ENCODE data around the gene TIMP1. TPM values are rescaled to one million over a fixed set of nuclear protein-coding genes. Genes with fewer than 3 reads are reported as not detected.

The TIMP1 gene
- total RNA-seq, 2 experiments from 2014 or later = not detected

DNA sequence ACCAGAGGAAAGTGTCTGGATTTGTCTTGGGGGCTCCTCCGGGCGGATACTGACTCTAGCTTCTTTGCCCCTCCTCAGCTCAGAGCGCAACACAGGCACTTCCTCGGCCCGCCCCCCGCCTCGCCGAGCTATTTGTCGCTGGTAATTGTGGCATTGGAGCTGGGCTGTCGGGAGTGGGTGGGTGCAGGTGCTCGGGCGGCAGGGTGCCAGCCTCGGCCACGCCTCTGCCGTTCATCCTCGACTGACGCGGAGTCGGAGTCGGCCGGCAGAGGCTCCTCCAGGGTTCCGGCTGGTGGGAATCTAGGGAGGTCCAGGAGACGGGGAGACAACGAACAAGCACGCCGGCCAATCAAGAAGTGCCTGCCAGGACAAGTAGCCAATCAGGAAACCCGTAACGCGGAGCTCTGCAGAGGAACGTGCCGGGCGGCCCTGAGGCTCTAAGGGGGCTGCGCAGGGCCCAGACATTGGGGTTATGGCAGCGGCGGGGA lies 41.3 kb downstream of the TIMP1 start:
- Histone ChIP-seq H3K4me2 (ENCODE audit: low read length) (no peak overlapping the region), H3K79me2 (ENCODE audit: insufficient read depth, low read depth, low read length) (no peaks in the 10 kb centered on the region), H3K9me3 (ENCODE audit: low read length) (no peaks in the 10 kb centered on the region), H4K20me1 (ENCODE audit: insufficient read depth, low read length) (no peaks in the 10 kb centered on the region), H3K27ac (ENCODE audit: low read depth, low read length, poor library complexity, severe bottlenecking) (no peak overlapping the region), H2AFZ (ENCODE audit: low read length) (no peak overlapping the region), H3K9me2 (ENCODE audit: insufficient read depth, low read length) (no peaks in the 10 kb centered on the region), H3K4me1 (ENCODE audit: insufficient read depth, low read length, poor library complexity, severe bottlenecking) (no peaks in the 10 kb centered on the region), H3K4me3 (ENCODE audit: low read depth, low read length, poor library complexity, severe bottlenecking) (no peak overlapping the region), H3K36me3 (ENCODE audit: insufficient read depth, low read length) (no peaks in the 10 kb centered on the region)
- TF ChIP-seq, protein P1, sequence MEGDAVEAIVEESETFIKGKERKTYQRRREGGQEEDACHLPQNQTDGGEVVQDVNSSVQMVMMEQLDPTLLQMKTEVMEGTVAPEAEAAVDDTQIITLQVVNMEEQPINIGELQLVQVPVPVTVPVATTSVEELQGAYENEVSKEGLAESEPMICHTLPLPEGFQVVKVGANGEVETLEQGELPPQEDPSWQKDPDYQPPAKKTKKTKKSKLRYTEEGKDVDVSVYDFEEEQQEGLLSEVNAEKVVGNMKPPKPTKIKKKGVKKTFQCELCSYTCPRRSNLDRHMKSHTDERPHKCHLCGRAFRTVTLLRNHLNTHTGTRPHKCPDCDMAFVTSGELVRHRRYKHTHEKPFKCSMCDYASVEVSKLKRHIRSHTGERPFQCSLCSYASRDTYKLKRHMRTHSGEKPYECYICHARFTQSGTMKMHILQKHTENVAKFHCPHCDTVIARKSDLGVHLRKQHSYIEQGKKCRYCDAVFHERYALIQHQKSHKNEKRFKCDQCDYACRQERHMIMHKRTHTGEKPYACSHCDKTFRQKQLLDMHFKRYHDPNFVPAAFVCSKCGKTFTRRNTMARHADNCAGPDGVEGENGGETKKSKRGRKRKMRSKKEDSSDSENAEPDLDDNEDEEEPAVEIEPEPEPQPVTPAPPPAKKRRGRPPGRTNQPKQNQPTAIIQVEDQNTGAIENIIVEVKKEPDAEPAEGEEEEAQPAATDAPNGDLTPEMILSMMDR (conservative IDR thresholded peaks at IDR 0.05; ENCODE audit: low read length) = no peak
- TF ChIP-seq EZH2phosphoT487 (IDR thresholded peaks at IDR 0.05; ENCODE audit: borderline replicate concordance, low read depth, low read length) = no peak
- DNase-seq (ENCODE audit: low spot score) = no peak
- BruUV-seq (replicated peaks) = no TSS peak
- intact Hi-C loops (cut with micrococcal nuclease; ENCODE audit: unreplicated experiment) = no loop called here
- ChIA-PET POLR2A (interaction anchor here (0.7 kb wide), 1 partner anchor 73 kb away, joined by 4 read pairs; no protein-coding TSS in a partner anchor), CTCF (ENCODE audit: unreplicated experiment) (interaction anchor here (0.6 to 1.0 kb wide), 2 partner anchors 11 to 20 kb away, joined by 3 read pairs; no protein-coding TSS in a partner anchor)

DNA sequence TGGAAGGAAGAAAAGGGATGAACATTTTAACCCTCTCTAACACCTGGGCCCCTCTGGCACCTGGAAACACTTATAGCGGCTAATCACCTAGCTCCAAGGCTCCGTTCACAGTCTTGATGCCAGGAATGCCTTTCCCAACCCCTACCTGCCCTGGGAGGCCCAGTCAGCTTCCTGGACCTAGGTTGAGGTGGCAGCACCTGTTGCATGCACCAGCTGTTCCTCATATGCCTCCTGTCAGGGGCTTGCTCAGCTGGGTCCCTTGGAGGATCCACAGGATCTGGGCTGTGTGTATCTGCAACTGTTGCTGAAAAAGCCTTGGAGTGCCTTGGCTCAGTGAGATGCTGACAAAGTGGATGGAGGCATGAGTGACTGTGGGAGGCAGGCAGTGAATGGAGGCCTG lies 43.1 kb downstream of the TIMP1 start:
- POLR2A ChIA-PET = no interaction called here
- BruUV-seq (replicated peaks) = no TSS peak
- TF ChIP-seq, protein P1 (conservative IDR thresholded peaks at IDR 0.05; ENCODE audit: low read length) = no peak
- no peak for TF ChIP-seq EZH2phosphoT487 (IDR thresholded peaks at IDR 0.05; ENCODE audit: borderline replicate concordance, low read depth, low read length)

DNA sequence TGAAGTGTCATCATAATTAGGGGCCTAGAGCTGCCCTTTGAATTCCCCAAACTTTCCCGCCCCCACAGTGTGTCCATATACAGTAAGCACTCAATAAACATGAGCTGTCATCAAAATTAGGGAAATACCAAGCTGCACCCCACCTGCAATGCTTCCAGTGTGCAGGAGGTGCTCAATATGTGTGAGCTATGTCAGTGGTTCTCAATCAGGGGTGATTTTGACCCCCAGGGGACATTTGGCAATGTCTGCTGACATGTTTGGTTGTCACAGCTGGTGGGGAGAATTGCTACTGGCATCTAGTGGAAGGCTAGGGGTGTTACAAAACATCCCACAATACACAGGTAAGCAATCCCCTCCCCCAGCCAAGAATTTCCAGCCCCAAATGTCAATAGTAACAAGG lies 46.7 kb downstream of the TIMP1 start:
- no peak overlapping the region for H3K27ac ChIP-seq (ENCODE audit: low read depth, low read length, poor library complexity, severe bottlenecking)
- no peaks in the 10 kb centered on the region for H3K79me2 ChIP-seq (ENCODE audit: insufficient read depth, low read depth, low read length)
- H3K4me2 ChIP-seq (ENCODE audit: low read length) = no peak overlapping the region
- intact Hi-C loops (cut with micrococcal nuclease; ENCODE audit: unreplicated experiment) = loop anchor here (1.0 to 5.0 kb wide), 2 partner anchors 44 to 67 kb away; partner anchors contain the start of gene ARAF
- no peaks in the 10 kb centered on the region for H4K20me1 ChIP-seq (ENCODE audit: insufficient read depth, low read length)
- peak; percentile 43 for DNase-seq (ENCODE audit: low spot score)
- POLR2A ChIA-PET = no interaction called here
- no peak overlapping the region for H2AFZ ChIP-seq (ENCODE audit: low read length)
- H3K4me3 ChIP-seq (ENCODE audit: low read depth, low read length, poor library complexity, severe bottlenecking) = no peak overlapping the region
- no peaks in the 10 kb centered on the region for H3K9me3 ChIP-seq (ENCODE audit: low read length)
- no TSS peak for BruUV-seq (replicated peaks)
- TF ChIP-seq, protein P1 (conservative IDR thresholded peaks at IDR 0.05; ENCODE audit: low read length) = peak; percentile 58
- TF ChIP-seq EZH2phosphoT487 (IDR thresholded peaks at IDR 0.05; ENCODE audit: borderline replicate concordance, low read depth, low read length) = no peak
- no peaks in the 10 kb centered on the region for H3K36me3 ChIP-seq (ENCODE audit: insufficient read depth, low read length)
- peaks cover 17% of the 10 kb centered on the region for H3K4me1 ChIP-seq (ENCODE audit: insufficient read depth, low read length, poor library complexity, severe bottlenecking)
- H3K9me2 ChIP-seq (ENCODE audit: insufficient read depth, low read length) = no peaks in the 10 kb centered on the region
- CTCF ChIA-PET (ENCODE audit: unreplicated experiment) = no interaction called here

More for the DNA sequence above, 43.1 kb downstream of the TIMP1 start:
- Histone ChIP-seq H4K20me1 (ENCODE audit: insufficient read depth, low read length) (no peaks in the 10 kb centered on the region), H3K4me1 (ENCODE audit: insufficient read depth, low read length, poor library complexity, severe bottlenecking) (peaks cover 16% of the 10 kb centered on the region), H3K9me2 (ENCODE audit: insufficient read depth, low read length) (no peaks in the 10 kb centered on the region), H3K27ac (ENCODE audit: low read depth, low read length, poor library complexity, severe bottlenecking) (no peak overlapping the region), H3K9me3 (ENCODE audit: low read length) (no peaks in the 10 kb centered on the region), H3K4me2 (ENCODE audit: low read length) (no peak overlapping the region), H3K79me2 (ENCODE audit: insufficient read depth, low read depth, low read length) (no peaks in the 10 kb centered on the region), H3K36me3 (ENCODE audit: insufficient read depth, low read length) (no peaks in the 10 kb centered on the region), H2AFZ (ENCODE audit: low read length) (no peak overlapping the region), H3K4me3 (ENCODE audit: low read depth, low read length, poor library complexity, severe bottlenecking) (no peak overlapping the region)
- intact Hi-C loops (cut with micrococcal nuclease; ENCODE audit: unreplicated experiment) = loop anchor here (5.0 kb wide), 1 partner anchor 63 kb away; the partner anchor contains the start of gene ARAF
- no peak for DNase-seq (ENCODE audit: low spot score)
- CTCF ChIA-PET (ENCODE audit: unreplicated experiment) = no interaction called here
